ENCODE results near the gene LRRFIP1. TPM values are rescaled to one million over a fixed set of nuclear protein-coding genes. Genes with fewer than 3 reads are reported as not detected.
A peak's percentile ranks its signal among the peaks of the same experiment; 100 is the strongest.

The LRRFIP1 gene
- polyA plus RNA-seq, 1 donor (not counting 4 experiments of a cell fraction or from before 2014, with no cell fraction given) = 115 TPM

- dilution Hi-C loops (cut with MboI; ENCODE audit: extremely low pct_ligation_motif_present, low sequenced_read_pairs) = no loop called here
- Histone ChIP-seq H3K4me1 (ENCODE audit: control insufficient read depth, extremely low read depth, insufficient read depth, low read length) (peaks cover 35% of the 10 kb centered on the region), H3K27me3 (ENCODE audit: control insufficient read depth, extremely low read depth, insufficient read depth, low read length) (no peaks in the 10 kb centered on the region), H3K9me1 (ENCODE audit: control insufficient read depth, extremely low read depth, insufficient read depth, low read length) (no peaks in the 10 kb centered on the region), H3K79me2 (ENCODE audit: control insufficient read depth, insufficient read depth, low read length) (peaks cover 20% of the 10 kb centered on the region), H3K27ac (ENCODE audit: control insufficient read depth, insufficient read depth, low read length) (no peak overlapping the region), H4K20me1 (ENCODE audit: control insufficient read depth, extremely low read depth, insufficient read depth, low read length) (no peaks in the 10 kb centered on the region), H3K9me3 (ENCODE audit: control insufficient read depth, low read depth, low read length) (no peaks in the 10 kb centered on the region), H3K4me3 (ENCODE audit: control insufficient read depth in 2 of 3, extremely low read depth in 1 of 3, insufficient read depth in 2 of 3, low read depth in 1 of 3, low read length in 3 of 3) (no peak overlapping the region), H3K9ac (ENCODE audit: control insufficient read depth, extremely low read depth, insufficient read depth, low read length) (peak overlapping the region; percentile 9), H3K4me2 (ENCODE audit: control insufficient read depth, extremely low read depth, insufficient read depth, low read depth, low read length) (no peak overlapping the region), H2AFZ (ENCODE audit: control insufficient read depth, low read length) (peak overlapping the region; percentile 28), H3K36me3 (ENCODE audit: control insufficient read depth in 2 of 2, extremely low read depth in 1 of 2, insufficient read depth in 2 of 2, low read length in 2 of 2) (no peaks in the 10 kb centered on the region)
- TF ChIP-seq EZH2 (IDR thresholded peaks at IDR 0.05; ENCODE audit: low read length) = no peak
- TF ChIP-seq CTCF (optimal IDR thresholded peaks at IDR 0.05 in 1 of 3, IDR thresholded peaks at IDR 0.05 in 1 of 3, conservative IDR thresholded peaks at IDR 0.05 in 1 of 3; ENCODE audit: extremely low read depth in 1 of 3, insufficient read depth in 2 of 3, low read length in 3 of 3) = no peak
- FAIRE-seq (no peak), DNase-seq (ENCODE audit: low read depth, low spot score) (no peak)
Observed at GRCh38 chr2:237689336-237690131, 62.1 kb downstream of the LRRFIP1 start.

GRCh38 chr2:237691029-237691907, 63.9 kb downstream of the LRRFIP1 start:
- FAIRE-seq = no peak
- Histone ChIP-seq H3K27ac (ENCODE audit: control insufficient read depth, insufficient read depth, low read length) (peak overlapping the region; percentile 39), H3K9me3 (ENCODE audit: control insufficient read depth, low read depth, low read length) (no peaks in the 10 kb centered on the region), H3K9ac (ENCODE audit: control insufficient read depth, extremely low read depth, insufficient read depth, low read length) (peak overlapping the region; percentile 68), H3K79me2 (ENCODE audit: control insufficient read depth, insufficient read depth, low read length) (peaks cover 30% of the 10 kb centered on the region), H2AFZ (ENCODE audit: control insufficient read depth, low read length) (peak overlapping the region; percentile 53), H3K27me3 (ENCODE audit: control insufficient read depth, extremely low read depth, insufficient read depth, low read length) (no peaks in the 10 kb centered on the region), H3K9me1 (ENCODE audit: control insufficient read depth, extremely low read depth, insufficient read depth, low read length) (no peaks in the 10 kb centered on the region), H3K4me3 (ENCODE audit: control insufficient read depth in 2 of 3, extremely low read depth in 1 of 3, insufficient read depth in 2 of 3, low read depth in 1 of 3, low read length in 3 of 3) (peak overlapping the region; percentile 52 to 66 (median 62)), H3K4me2 (ENCODE audit: control insufficient read depth, extremely low read depth, insufficient read depth, low read depth, low read length) (peak overlapping the region; percentile 69), H3K36me3 (ENCODE audit: control insufficient read depth in 2 of 2, extremely low read depth in 1 of 2, insufficient read depth in 2 of 2, low read length in 2 of 2) (no peaks in the 10 kb centered on the region), H3K4me1 (ENCODE audit: control insufficient read depth, extremely low read depth, insufficient read depth, low read length) (peaks cover 45% of the 10 kb centered on the region), H4K20me1 (ENCODE audit: control insufficient read depth, extremely low read depth, insufficient read depth, low read length) (peaks cover 9% of the 10 kb centered on the region)
- no peak for DNase-seq (ENCODE audit: low read depth, low spot score)
- TF ChIP-seq EZH2 (IDR thresholded peaks at IDR 0.05; ENCODE audit: low read length) = no peak
- TF ChIP-seq CTCF (optimal IDR thresholded peaks at IDR 0.05 in 1 of 3, IDR thresholded peaks at IDR 0.05 in 1 of 3, conservative IDR thresholded peaks at IDR 0.05 in 1 of 3; ENCODE audit: extremely low read depth in 1 of 3, insufficient read depth in 2 of 3, low read length in 3 of 3) = no peak
- dilution Hi-C loops (cut with MboI; ENCODE audit: extremely low pct_ligation_motif_present, low sequenced_read_pairs) = no loop called here
